H1 (cell line): ENCODE measurements around the gene PRIMPOL. TPM values are rescaled to one million over a fixed set of nuclear protein-coding genes. Genes with fewer than 3 reads are reported as not detected.
"Not testable (repeated sequence)": the region's sequence is repeated elsewhere in the genome, so short reads cannot be mapped to it uniquely, and the experiment has no call there.

Experiments
- CTCF ChIA-PET: fragments of 300-600 bp; sonication (Branson Sonifier 250); formaldehyde crosslinking; loops from one replicate; lab custom pipeline; 2021; ENCODE audit not compliant: partially characterized antibody; lab: Charles Lee
- POLR2A ChIA-PET: fragments of 300-600 bp; sonication (Branson Sonifier 250); formaldehyde crosslinking; loops from one replicate; lab custom pipeline; 2021; ENCODE audit warnings: inconsistent platforms; ENCODE audit not compliant: partially characterized antibody; lab: Charles Lee
- DNase-seq, 2 experiments: peaks; one replicate each; pipeline versions ENCODE4 v3.0.0 to v3.0.0-alpha.2; 2010 to 2022; ENCODE audit warnings: low spot score in 2 of 2, low read depth in 1 of 2, mixed read lengths in 1 of 2
- FAIRE-seq: peaks from 2 replicates; lab custom pipeline; 2011; peaks lifted over from hg19 to GRCh38; lab: Jason Lieb, UNC
- H2AFZ ChIP-seq: 2 replicates; pipeline ENCODE4 v1.8.1; 2012; ENCODE audit warnings: low read length, inconsistent platforms
- H2AK5ac ChIP-seq: 2 replicates; pipeline ENCODE4 v1.6.1; 2013; ENCODE audit warnings: low read depth, low read length
- H2BK120ac ChIP-seq: replicated peaks from 2 replicates; pipeline ENCODE3; 2013; ENCODE audit warnings: low read depth, low read length, inconsistent platforms
- H2BK12ac ChIP-seq: 2 replicates; pipeline ENCODE4 v1.6.1; 2013; ENCODE audit warnings: low read depth, low read length
- H2BK15ac ChIP-seq: 2 replicates; pipeline ENCODE4 v1.6.1; 2013; ENCODE audit warnings: low read length
- H2BK20ac ChIP-seq: 2 replicates; pipeline ENCODE4 v1.6.1; 2013; ENCODE audit warnings: low read length
- H2BK5ac ChIP-seq: 2 replicates; pipeline ENCODE4 v1.6.1; 2013; ENCODE audit warnings: low read depth, low read length
- H3K14ac ChIP-seq: 2 replicates; pipeline ENCODE4 v1.6.1; 2013; ENCODE audit warnings: inconsistent platforms; ENCODE audit not compliant: insufficient read length
- H3K18ac ChIP-seq: 2 replicates; pipeline ENCODE4 v1.6.1; 2013; ENCODE audit warnings: low read length; ENCODE audit errors: extremely low read depth
- H3K23ac ChIP-seq: 2 replicates; pipeline ENCODE4 v1.6.1; 2013; ENCODE audit warnings: inconsistent platforms; ENCODE audit not compliant: insufficient read length
- H3K23me2 ChIP-seq: 2 replicates; pipeline ENCODE4 v1.6.1; 2013; ENCODE audit warnings: low read depth, low read length
- H3K27ac ChIP-seq: 2 replicates; pipeline ENCODE4 v1.6.1; 2011; ENCODE audit warnings: low read depth, low read length, inconsistent platforms
- H3K27me3 ChIP-seq, 4 experiments: replicated peaks in 1 of 4; 1 replicate in 1 of 4; 2 replicates in 3 of 4; pipeline versions ENCODE4 v1.6.1 to v1.8.1; 2011 to 2013; ENCODE audit warnings: low read length in 3 of 4, mild to moderate bottlenecking in 3 of 4, inconsistent platforms in 2 of 4, mixed read lengths in 2 of 4, moderate library complexity in 1 of 4; ENCODE audit not compliant: control insufficient read depth in 3 of 4, insufficient read depth in 3 of 4; ENCODE audit errors: extremely low read depth in 1 of 4
- H3K36me3 ChIP-seq, 4 experiments: 2 replicates each; pipeline versions ENCODE4 v1.6.1 to v1.8.1; 2011 to 2013; ENCODE audit warnings: mild to moderate bottlenecking in 4 of 4, low read length in 3 of 4, moderate library complexity in 2 of 4, control low read depth in 1 of 4, inconsistent platforms in 1 of 4; ENCODE audit not compliant: insufficient read depth in 4 of 4, control insufficient read depth in 2 of 4
- H3K4ac ChIP-seq: replicated peaks from 2 replicates; pipeline ENCODE3; 2013; ENCODE audit warnings: low read length, low read depth, mixed read lengths, inconsistent platforms; ENCODE audit not compliant: insufficient read length
- H3K4me1 ChIP-seq, 4 experiments: replicated peaks in 1 of 4; 1 replicate in 1 of 4; 2 replicates in 3 of 4; pipeline versions ENCODE4 v1.6.1 to v1.8.1; 2011 to 2013; ENCODE audit warnings: low read length in 3 of 4, inconsistent platforms in 2 of 4, mixed read lengths in 1 of 4; ENCODE audit not compliant: insufficient read depth in 4 of 4, control insufficient read depth in 3 of 4
- H3K4me2 ChIP-seq, 2 experiments: 2 replicates each; pipeline versions ENCODE4 v1.6.1 to v1.8.1; 2011 to 2013; ENCODE audit warnings: low read depth in 2 of 2, low read length in 2 of 2, control low read depth in 1 of 2, inconsistent platforms in 1 of 2, mild to moderate bottlenecking in 1 of 2; ENCODE audit not compliant: insufficient read depth in 1 of 2
- H3K4me3 ChIP-seq, 4 experiments: fragments of 200-600, 300-600 bp in 1 of 4; sonication (generic), shearing (Covaris generic), sonication (Bioruptor Twin) in 1 of 4; 2 replicates each; pipeline versions ENCODE4 v1.5.1 to v1.8.1; 2011 to 2016; ENCODE audit warnings: low read length in 4 of 4, low read depth in 3 of 4, control low read depth in 2 of 4, inconsistent platforms in 2 of 4, mild to moderate bottlenecking in 2 of 4, mixed read lengths in 1 of 4, moderate library complexity in 1 of 4; ENCODE audit not compliant: insufficient read depth in 2 of 4; ENCODE audit errors: extremely low read depth in 1 of 4
- H3K56ac ChIP-seq: replicated peaks from 2 replicates; pipeline ENCODE3; 2013; ENCODE audit warnings: low read depth, mild to moderate bottlenecking, mixed read lengths, low read length, inconsistent platforms; ENCODE audit not compliant: insufficient read length
- H3K79me1 ChIP-seq: 2 replicates; pipeline ENCODE4 v1.6.1; 2013; ENCODE audit warnings: low read depth, low read length, control low read depth
- H3K79me2 ChIP-seq, 2 experiments: 2 replicates each; pipeline versions ENCODE4 v1.6.1 to v1.8.1; 2012 to 2013; ENCODE audit warnings: low read length in 2 of 2, mild to moderate bottlenecking in 2 of 2, inconsistent platforms in 1 of 2; ENCODE audit not compliant: insufficient read depth in 2 of 2, control insufficient read depth in 1 of 2
- H3K9ac ChIP-seq, 4 experiments: replicated peaks in 1 of 4; 1 replicate in 1 of 4; 2 replicates in 3 of 4; pipeline versions ENCODE4 v1.6.1 to v1.8.1; 2011 to 2013; ENCODE audit warnings: low read depth in 3 of 4, low read length in 3 of 4, control low read depth in 2 of 4, mild to moderate bottlenecking in 2 of 4, moderate library complexity in 2 of 4, inconsistent platforms in 1 of 4; ENCODE audit errors: extremely low read depth in 1 of 4
- H3K9me3 ChIP-seq, 2 experiments: 2 replicates each; pipeline versions ENCODE4 v1.6.1 to v1.8.1; 2012 to 2013; ENCODE audit warnings: mild to moderate bottlenecking in 2 of 2, moderate library complexity in 2 of 2, control low read depth in 1 of 2, inconsistent platforms in 1 of 2, low read depth in 1 of 2, low read length in 1 of 2, mixed read lengths in 1 of 2; ENCODE audit not compliant: insufficient read depth in 2 of 2
- H4K20me1 ChIP-seq, 2 experiments: replicated peaks in 1 of 2; 2 replicates each; pipeline versions ENCODE3 to v1.8.1; 2011 to 2013; ENCODE audit warnings: inconsistent platforms in 2 of 2, low read length in 2 of 2, mild to moderate bottlenecking in 1 of 2; ENCODE audit not compliant: insufficient read depth in 2 of 2, control insufficient read depth in 1 of 2
- H4K5ac ChIP-seq: 2 replicates; pipeline ENCODE4 v1.6.1; 2013; ENCODE audit warnings: low read length, low read depth, mixed read lengths, inconsistent platforms; ENCODE audit not compliant: insufficient read length
- H4K8ac ChIP-seq: 2 replicates; pipeline ENCODE4 v1.8.0; 2013; ENCODE audit warnings: mild to moderate bottlenecking, moderate library complexity, low read length, inconsistent platforms; ENCODE audit not compliant: insufficient read depth; ENCODE audit errors: extremely low read depth
- H4K91ac ChIP-seq: replicated peaks from 2 replicates; pipeline ENCODE3; 2013; ENCODE audit warnings: low read length, mixed read lengths, inconsistent platforms; ENCODE audit not compliant: insufficient read length
- WGBS, 2 experiments: shearing (Covaris generic) in 1 of 2; methylation state at CpG; one replicate each; pipeline versions ENCODE4 v1.1.6 to v1.1.7; 2013 to 2015; ENCODE audit warnings: low lambda C conversion rate in 2 of 2, mixed read lengths in 2 of 2, inconsistent platforms in 1 of 2, low coverage in 1 of 2, missing lambda C conversion rate in 1 of 2; ENCODE audit not compliant: insufficient replicate concordance in 2 of 2, insufficient coverage in 1 of 2, insufficient read length in 1 of 2; ENCODE audit errors: extremely low coverage in 1 of 2, missing lambda C conversion rate in 1 of 2; 5-methylcytosine and 5-hydroxymethylcytosine counted together
- polyA plus RNA-seq, 7 experiments: library from polyadenylated mRNA; depleted of rRNA in 3 of 7; stranded (reverse) in 5 of 7; unstranded in 2 of 7; fragments of >200 nt in 5 of 7; fragments of 200-250 nt in 2 of 7; gene quantifications; 1 replicate in 5 of 7; 2 replicates in 1 of 7; 4 replicates in 1 of 7; pipeline versions ENCODE4 v1.2.1 to v1.2.3, GENCODE V29; 2011 to 2013; ENCODE audit warnings: missing spikeins in 2 of 7, mixed read lengths in 2 of 7
- total RNA-seq: library from RNA; stranded (reverse); fragmentation: NEBNext Ultra II Directional; extraction: Animal tissue kit (Norgen Biotek cat#: 25700); gene quantifications from 2 replicates; pipeline ENCODE4 v1.2.1, GENCODE V29; 2021

PRIMPOL gene
- total and polyA plus RNA-seq, 2 of the 8 experiments (the other 6 are each of a cell fraction or from before 2014, with no cell fraction given) = 4.4 to 6.7 TPM

DNA sequence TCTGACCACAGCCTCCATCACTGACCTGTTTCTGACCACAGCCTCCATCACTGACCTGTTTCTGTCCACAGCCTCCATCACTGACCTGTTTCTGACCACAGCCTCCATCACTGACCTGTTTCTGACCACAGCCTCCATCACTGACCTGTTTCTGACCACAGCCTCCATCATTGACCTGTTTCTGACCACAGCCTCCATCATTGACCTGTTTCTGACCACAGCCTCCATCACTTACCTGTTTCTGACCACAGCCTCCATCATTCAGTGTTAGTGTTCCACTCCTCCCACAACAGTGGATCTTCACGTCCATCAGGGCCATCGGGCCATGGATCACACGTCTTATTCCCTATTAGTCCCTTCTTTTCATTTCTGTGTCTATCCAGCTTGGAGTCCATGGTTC lies 25.0 kb upstream of the PRIMPOL start:
- H3K27ac ChIP-seq, POLR2A ChIA-PET, H2BK120ac ChIP-seq, H4K20me1 ChIP-seq, H3K56ac ChIP-seq, H3K23ac ChIP-seq, H3K4me3 ChIP-seq, H4K8ac ChIP-seq, H3K4ac ChIP-seq, H2BK15ac ChIP-seq, H2BK12ac ChIP-seq, H3K23me2 ChIP-seq, H2BK20ac ChIP-seq, H3K27me3 ChIP-seq, H3K4me2 ChIP-seq, H3K36me3 ChIP-seq, H3K79me1 ChIP-seq, H3K14ac ChIP-seq, H3K18ac ChIP-seq, H3K9ac ChIP-seq, H4K91ac ChIP-seq, H3K9me3 ChIP-seq, FAIRE-seq, H4K5ac ChIP-seq, H2BK5ac ChIP-seq, DNase-seq, H2AFZ ChIP-seq, H3K79me2 ChIP-seq, CTCF ChIA-PET, H2AK5ac ChIP-seq: not testable (repeated sequence)
- WGBS, 2 experiments = 94% methylated on average over 3 of the region's 3 CpGs; no CpG with 5 or more reads in 1 of the 2 experiments
- H3K4me1 ChIP-seq = peaks cover 2 to 15% (median 7%) of the 10 kb centered on the region in 4 experiments; a peak in 6 of 7 replicates
